ENCODE results near the gene PPOX.

PPOX gene

DNA sequence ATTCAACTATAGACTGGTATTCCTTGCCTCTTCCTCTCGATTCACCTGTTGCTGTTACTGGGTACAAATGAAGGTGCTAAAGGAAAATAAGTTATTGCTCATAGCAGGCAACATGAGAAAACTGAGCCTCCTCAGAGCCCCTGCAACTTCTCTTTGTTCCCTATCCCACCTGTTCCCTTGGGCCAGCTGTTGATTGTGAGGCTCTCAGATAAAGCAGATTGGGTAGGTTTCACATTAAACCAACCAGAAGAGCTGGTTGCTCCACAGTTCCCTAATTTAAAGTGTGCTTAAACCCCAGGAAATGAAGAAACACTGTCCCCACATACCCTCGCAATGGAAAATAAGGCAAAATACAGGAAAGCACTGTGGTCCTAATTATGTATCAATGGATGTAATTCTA, 38.6 kb upstream of the PPOX start:
- TF ChIP-seq GABPA (IDR thresholded peaks at IDR 0.05; ENCODE audit: low read depth) (no peak), POLR2AphosphoS5 (IDR thresholded peaks at IDR 0.05; ENCODE audit: low read depth) (peak; percentile 71), SPI1 (IDR thresholded peaks at IDR 0.05; ENCODE audit: borderline replicate concordance, low read depth) (peak; percentile 82; the same call in 1 of the 2 replicates)
- TF ChIP-seq, protein P1, sequence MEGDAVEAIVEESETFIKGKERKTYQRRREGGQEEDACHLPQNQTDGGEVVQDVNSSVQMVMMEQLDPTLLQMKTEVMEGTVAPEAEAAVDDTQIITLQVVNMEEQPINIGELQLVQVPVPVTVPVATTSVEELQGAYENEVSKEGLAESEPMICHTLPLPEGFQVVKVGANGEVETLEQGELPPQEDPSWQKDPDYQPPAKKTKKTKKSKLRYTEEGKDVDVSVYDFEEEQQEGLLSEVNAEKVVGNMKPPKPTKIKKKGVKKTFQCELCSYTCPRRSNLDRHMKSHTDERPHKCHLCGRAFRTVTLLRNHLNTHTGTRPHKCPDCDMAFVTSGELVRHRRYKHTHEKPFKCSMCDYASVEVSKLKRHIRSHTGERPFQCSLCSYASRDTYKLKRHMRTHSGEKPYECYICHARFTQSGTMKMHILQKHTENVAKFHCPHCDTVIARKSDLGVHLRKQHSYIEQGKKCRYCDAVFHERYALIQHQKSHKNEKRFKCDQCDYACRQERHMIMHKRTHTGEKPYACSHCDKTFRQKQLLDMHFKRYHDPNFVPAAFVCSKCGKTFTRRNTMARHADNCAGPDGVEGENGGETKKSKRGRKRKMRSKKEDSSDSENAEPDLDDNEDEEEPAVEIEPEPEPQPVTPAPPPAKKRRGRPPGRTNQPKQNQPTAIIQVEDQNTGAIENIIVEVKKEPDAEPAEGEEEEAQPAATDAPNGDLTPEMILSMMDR (IDR thresholded peaks at IDR 0.05; ENCODE audit: insufficient read depth, low read length) = no peak
- TF ChIP-seq, protein P2, sequence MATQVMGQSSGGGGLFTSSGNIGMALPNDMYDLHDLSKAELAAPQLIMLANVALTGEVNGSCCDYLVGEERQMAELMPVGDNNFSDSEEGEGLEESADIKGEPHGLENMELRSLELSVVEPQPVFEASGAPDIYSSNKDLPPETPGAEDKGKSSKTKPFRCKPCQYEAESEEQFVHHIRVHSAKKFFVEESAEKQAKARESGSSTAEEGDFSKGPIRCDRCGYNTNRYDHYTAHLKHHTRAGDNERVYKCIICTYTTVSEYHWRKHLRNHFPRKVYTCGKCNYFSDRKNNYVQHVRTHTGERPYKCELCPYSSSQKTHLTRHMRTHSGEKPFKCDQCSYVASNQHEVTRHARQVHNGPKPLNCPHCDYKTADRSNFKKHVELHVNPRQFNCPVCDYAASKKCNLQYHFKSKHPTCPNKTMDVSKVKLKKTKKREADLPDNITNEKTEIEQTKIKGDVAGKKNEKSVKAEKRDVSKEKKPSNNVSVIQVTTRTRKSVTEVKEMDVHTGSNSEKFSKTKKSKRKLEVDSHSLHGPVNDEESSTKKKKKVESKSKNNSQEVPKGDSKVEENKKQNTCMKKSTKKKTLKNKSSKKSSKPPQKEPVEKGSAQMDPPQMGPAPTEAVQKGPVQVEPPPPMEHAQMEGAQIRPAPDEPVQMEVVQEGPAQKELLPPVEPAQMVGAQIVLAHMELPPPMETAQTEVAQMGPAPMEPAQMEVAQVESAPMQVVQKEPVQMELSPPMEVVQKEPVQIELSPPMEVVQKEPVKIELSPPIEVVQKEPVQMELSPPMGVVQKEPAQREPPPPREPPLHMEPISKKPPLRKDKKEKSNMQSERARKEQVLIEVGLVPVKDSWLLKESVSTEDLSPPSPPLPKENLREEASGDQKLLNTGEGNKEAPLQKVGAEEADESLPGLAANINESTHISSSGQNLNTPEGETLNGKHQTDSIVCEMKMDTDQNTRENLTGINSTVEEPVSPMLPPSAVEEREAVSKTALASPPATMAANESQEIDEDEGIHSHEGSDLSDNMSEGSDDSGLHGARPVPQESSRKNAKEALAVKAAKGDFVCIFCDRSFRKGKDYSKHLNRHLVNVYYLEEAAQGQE (IDR thresholded peaks at IDR 0.05; ENCODE audit: insufficient replicate concordance, low read depth) = no peak
- DNase-seq (ENCODE audit: low read depth in 1 of 2, low spot score in 1 of 2) = peak in 1 of 2 experiments; percentile 70
- Histone ChIP-seq H3K27me3 (ENCODE audit: insufficient read depth, poor library complexity, severe bottlenecking) (no peaks in the 10 kb centered on the region), H3K27ac (replicated peaks) (peak overlapping the region; percentile 49), H3K4me3 (replicated peaks; ENCODE audit: insufficient read depth, low read length) (no peak overlapping the region)

DNA sequence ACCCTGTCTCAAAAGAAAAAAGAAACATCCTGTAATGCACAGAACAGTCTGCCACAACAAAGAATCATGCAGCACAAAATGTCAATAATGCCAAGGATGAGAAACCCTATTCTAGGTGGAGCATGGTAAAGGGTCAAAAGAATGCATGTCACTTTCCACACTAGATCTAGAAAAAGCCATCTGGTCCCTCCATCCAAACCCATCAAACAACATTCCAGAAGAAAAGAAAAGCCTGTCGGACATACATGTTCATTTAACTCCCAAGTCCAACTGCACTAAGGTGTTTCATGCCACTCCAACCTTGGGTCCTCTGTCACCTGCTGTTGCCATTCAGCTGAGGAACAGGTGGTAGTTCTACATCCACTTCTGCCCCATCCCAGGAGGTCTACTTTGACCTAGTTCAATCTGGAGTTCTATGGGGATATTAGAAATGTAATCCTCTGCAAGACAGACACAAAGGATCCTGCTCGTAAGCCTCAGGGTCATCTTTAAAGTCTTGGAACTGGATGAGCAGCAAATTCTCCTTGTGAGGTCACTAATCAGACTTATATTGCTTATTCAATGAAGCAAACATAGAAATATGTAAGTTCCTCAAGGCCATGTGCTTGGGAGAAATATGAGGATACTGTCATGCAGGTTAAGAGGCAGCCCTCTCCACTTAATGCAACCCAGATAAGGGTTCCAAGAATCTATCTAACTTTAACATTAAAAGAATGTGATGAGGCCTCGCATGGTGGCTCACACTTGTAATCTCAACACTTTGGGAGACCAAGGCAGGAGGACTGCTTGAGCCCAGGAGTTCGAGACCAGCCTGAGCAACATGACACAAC, 37.4 kb upstream of the PPOX start:
- TF ChIP-seq POLR2AphosphoS5 (IDR thresholded peaks at IDR 0.05; ENCODE audit: low read depth) (no peak), GABPA (IDR thresholded peaks at IDR 0.05; ENCODE audit: low read depth) (no peak), SPI1 (IDR thresholded peaks at IDR 0.05; ENCODE audit: borderline replicate concordance, low read depth) (no peak)
- TF ChIP-seq, protein P1 (IDR thresholded peaks at IDR 0.05; ENCODE audit: insufficient read depth, low read length) = no peak
- TF ChIP-seq, protein P2 (IDR thresholded peaks at IDR 0.05; ENCODE audit: insufficient replicate concordance, low read depth) = no peak

DNA sequence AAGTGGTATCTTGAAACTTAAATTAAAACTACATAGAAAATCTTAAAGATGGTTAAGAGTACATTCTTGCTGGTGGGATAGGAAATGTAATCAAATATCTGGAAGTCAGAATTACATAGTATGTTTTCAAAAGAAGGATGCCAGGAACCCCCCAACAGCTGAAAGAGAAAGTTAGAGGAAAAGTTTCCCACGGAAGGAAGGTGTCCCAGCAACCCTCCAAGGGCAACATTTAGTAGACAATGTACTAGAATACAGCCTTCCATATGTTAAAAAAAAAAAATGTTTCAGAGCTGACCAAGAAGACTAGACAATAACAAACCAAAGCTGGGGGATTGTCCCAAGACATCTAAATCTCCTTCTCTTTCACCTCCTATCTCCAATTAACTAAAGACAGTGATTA, 36.0 kb upstream of the PPOX start:
- no peak for DNase-seq (ENCODE audit: low read depth in 1 of 2, low spot score in 1 of 2)
- TF ChIP-seq POLR2AphosphoS5 (IDR thresholded peaks at IDR 0.05; ENCODE audit: low read depth) (no peak), SPI1 (IDR thresholded peaks at IDR 0.05; ENCODE audit: borderline replicate concordance, low read depth) (no peak), GABPA (IDR thresholded peaks at IDR 0.05; ENCODE audit: low read depth) (no peak)
- TF ChIP-seq, protein P1 (IDR thresholded peaks at IDR 0.05; ENCODE audit: insufficient read depth, low read length) = no peak
- TF ChIP-seq, protein P2 (IDR thresholded peaks at IDR 0.05; ENCODE audit: insufficient replicate concordance, low read depth) = no peak
- Histone ChIP-seq H3K27me3 (ENCODE audit: insufficient read depth, poor library complexity, severe bottlenecking) (no peaks in the 10 kb centered on the region), H3K4me3 (replicated peaks; ENCODE audit: insufficient read depth, low read length) (no peak overlapping the region), H3K27ac (replicated peaks) (no peak overlapping the region)

More for the DNA sequence above, 37.4 kb upstream of the PPOX start:
- DNase-seq (ENCODE audit: low read depth in 1 of 2, low spot score in 1 of 2) = no peak
- Histone ChIP-seq H3K4me3 (replicated peaks; ENCODE audit: insufficient read depth, low read length) (no peak overlapping the region), H3K27me3 (ENCODE audit: insufficient read depth, poor library complexity, severe bottlenecking) (no peaks in the 10 kb centered on the region), H3K27ac (replicated peaks) (no peak overlapping the region; the same call in 1 of the 2 replicates)
